HEK293T (cell line): ENCODE results near the gene CAPN9.

Experiments used
- CTCF ChIA-PET: fragments of 350-600 bp; formaldehyde crosslinking; extraction: SDS; loops from one replicate; lab custom pipeline; 2021; ENCODE audit warnings: antibody characterized with exemption, inconsistent platforms; lab: Yijun Ruan, JAX
- POLR2A ChIA-PET: fragments of 350-600 bp; formaldehyde crosslinking; extraction: SDS; loops from one replicate; lab custom pipeline; 2020; ENCODE audit warnings: antibody characterized with exemption, inconsistent platforms; lab: Yijun Ruan, JAX
- DNase-seq: peaks from one replicate; pipeline ENCODE4 v3.0.0; 2012; ENCODE audit warnings: mixed read lengths; ENCODE audit errors: extremely low spot score
- ARNT ChIP-seq: fragments of 450-650 bp; IDR thresholded peaks from 2 replicates; pipeline ENCODE4 v1.6.1; 2017; ENCODE audit warnings: mild to moderate bottlenecking
- BHLHE40 ChIP-seq: fragments of 450-650 bp; IDR thresholded peaks from 2 replicates; pipeline ENCODE4 v1.6.1; 2016; ENCODE audit warnings: mild to moderate bottlenecking, moderate library complexity, borderline replicate concordance
- CTBP1 ChIP-seq: fragments of 450-650 bp; IDR thresholded peaks from 2 replicates; pipeline ENCODE4 v1.6.1; 2016; ENCODE audit warnings: borderline replicate concordance
- ELF4 ChIP-seq: fragments of 450-650 bp; IDR thresholded peaks from 2 replicates; pipeline ENCODE4 v1.6.1; 2017; ENCODE audit warnings: antibody characterized with exemption
- FOXA1 ChIP-seq: fragments of 450-650 bp; IDR thresholded peaks from 2 replicates; pipeline ENCODE4 v1.6.1; 2016; ENCODE audit warnings: mild to moderate bottlenecking
- FOXK2 ChIP-seq: fragments of 450-650 bp; IDR thresholded peaks from 2 replicates; pipeline ENCODE4 v1.6.1; 2016; ENCODE audit warnings: mild to moderate bottlenecking
- FOXM1 ChIP-seq: fragments of 450-650 bp; IDR thresholded peaks from 2 replicates; pipeline ENCODE4 v1.6.1; 2017; ENCODE audit warnings: mild to moderate bottlenecking, borderline replicate concordance
- HDGF ChIP-seq: fragments of 450-650 bp; IDR thresholded peaks from 2 replicates; pipeline ENCODE4 v1.6.1; 2017; ENCODE audit warnings: antibody characterized with exemption, borderline replicate concordance
- L3MBTL2 ChIP-seq: fragments of 450-650 bp; conservative IDR thresholded peaks from 2 replicates; pipeline ENCODE4 v1.6.1; 2016; ENCODE audit warnings: mild to moderate bottlenecking
- LEF1 ChIP-seq: fragments of 450-650 bp; IDR thresholded peaks from 2 replicates; pipeline ENCODE4 v1.6.1; 2017; ENCODE audit warnings: mild to moderate bottlenecking, borderline replicate concordance
- NFRKB ChIP-seq: fragments of 450-650 bp; IDR thresholded peaks from 2 replicates; pipeline ENCODE4 v1.6.1; 2016; ENCODE audit warnings: mild to moderate bottlenecking, moderate library complexity
- PKNOX1 ChIP-seq: fragments of 450-650 bp; IDR thresholded peaks from 2 replicates; pipeline ENCODE4 v1.6.1; 2016
- SP1 ChIP-seq: fragments of 450-650 bp; IDR thresholded peaks from 2 replicates; pipeline ENCODE4 v1.6.1; 2017
- SUZ12 ChIP-seq: fragments of 450-650 bp; IDR thresholded peaks from 2 replicates; pipeline ENCODE4 v1.6.1; 2016; ENCODE audit warnings: mild to moderate bottlenecking
- TARDBP ChIP-seq: fragments of 450-650 bp; IDR thresholded peaks from 2 replicates; pipeline ENCODE4 v1.6.1; 2016
- ZNF384 ChIP-seq: fragments of 450-650 bp; IDR thresholded peaks from 2 replicates; pipeline ENCODE4 v1.6.1; 2016

The CAPN9 gene

GRCh38 chr1:230754796-230755195 is 7.6 kb downstream of the CAPN9 start:
- no peak for TF ChIP-seq FOXM1
- TF ChIP-seq ELF4, result no peak
- no peak for TF ChIP-seq LEF1
- no peak for TF ChIP-seq SUZ12
- no peak for TF ChIP-seq ZNF384
- no peak for TF ChIP-seq PKNOX1
- no peak for TF ChIP-seq FOXA1
- no peak for TF ChIP-seq BHLHE40
- TF ChIP-seq CTBP1, result no peak
- no peak for TF ChIP-seq L3MBTL2
- TF ChIP-seq ARNT, result no peak
- no peak for TF ChIP-seq HDGF
- TF ChIP-seq TARDBP, result no peak
- ChIA-PET CTCF (interaction anchor here (0.6 kb wide), 1 partner anchor 1665 kb away, joined by 3 read pairs; no protein-coding TSS in a partner anchor), POLR2A (no interaction called here)
- no peak for DNase-seq

GRCh38 chr1:230757856-230758708 is 10.9 kb downstream of the CAPN9 start:
- TF ChIP-seq NFRKB (no peak), CTBP1 (no peak)
- no peak for DNase-seq
- ChIA-PET CTCF (interaction anchor here (1.1 kb wide), 1 partner anchor 14 kb away, joined by 3 read pairs; no protein-coding TSS in a partner anchor), POLR2A (no interaction called here)

- no peak for DNase-seq
- TF ChIP-seq BHLHE40 (no peak), FOXA1 (no peak), PKNOX1 (no peak), SP1 (no peak), ARNT (no peak), ZNF384 (no peak), TARDBP (no peak), LEF1 (no peak), CTBP1 (no peak), NFRKB (no peak), L3MBTL2 (no peak), HDGF (no peak), FOXK2 (no peak), SUZ12 (no peak), ELF4 (no peak)
- POLR2A ChIA-PET, result no interaction called here
- CTCF ChIA-PET, result interaction anchor here (1.1 kb wide), 1 partner anchor 13 kb away, joined by 3 read pairs; no protein-coding TSS in a partner anchor
Observed at GRCh38 chr1:230758709-230759368, 11.7 kb downstream of the CAPN9 start.

- DNase-seq, result no peak
- ChIA-PET POLR2A (no interaction called here), CTCF (no interaction called here)
- TF ChIP-seq FOXA1 (no peak), PKNOX1 (no peak), ARNT (no peak), NFRKB (no peak), HDGF (no peak), BHLHE40 (no peak), ZNF384 (no peak), TARDBP (no peak), SUZ12 (no peak), SP1 (no peak), L3MBTL2 (no peak)
Observed at GRCh38 chr1:230759369-230760065, 12.3 kb downstream of the CAPN9 start.

- no peak for DNase-seq
- no peak for TF ChIP-seq LEF1
- TF ChIP-seq SUZ12, result no peak
- TF ChIP-seq FOXM1, result no peak
- no peak for TF ChIP-seq CTBP1
- TF ChIP-seq SP1, result no peak
- TF ChIP-seq BHLHE40, result no peak
- TF ChIP-seq PKNOX1, result no peak
- no peak for TF ChIP-seq ZNF384
- TF ChIP-seq FOXA1, result no peak
- TF ChIP-seq NFRKB, result no peak
- no peak for TF ChIP-seq TARDBP
- TF ChIP-seq L3MBTL2, result no peak
- ChIA-PET CTCF (no interaction called here), POLR2A (no interaction called here)
Observed at GRCh38 chr1:230760360-230760827, 13.2 kb downstream of the CAPN9 start.
